Kidney epithelial cell (primary cell): ENCODE data around the gene STXBP1. TPM values are rescaled to one million over a fixed set of nuclear protein-coding genes. Genes with fewer than 3 reads are reported as not detected.
"Not testable (repeated sequence)": the region's sequence is repeated elsewhere in the genome, so short reads cannot be mapped to it uniquely, and the experiment has no call there.

Experiments used
- DNase-seq: peaks from one replicate; pipeline ENCODE4 v3.0.0-alpha.2; 2010; ENCODE audit warnings: low read depth
- H3K27me3 ChIP-seq: 2 replicates; pipeline ENCODE4 v1.6.0; 2011; ENCODE audit warnings: low read length; ENCODE audit not compliant: control insufficient read depth, insufficient read depth
- H3K36me3 ChIP-seq: 2 replicates; pipeline ENCODE4 v1.5.1; 2011; ENCODE audit warnings: low read length; ENCODE audit not compliant: control insufficient read depth, insufficient read depth
- H3K4me3 ChIP-seq: 2 replicates; pipeline ENCODE4 v1.5.1; 2011; ENCODE audit warnings: low read depth, mild to moderate bottlenecking, control low read depth, low read length
- total RNA-seq: library from RNA; depleted of rRNA; stranded (reverse); fragments of >200 nt; gene quantifications from 2 replicates; pipeline ENCODE4 v1.2.3, GENCODE V29; 2015
- TF ChIP-seq, protein P1 (sequence below): IDR thresholded peaks from 2 replicates; pipeline ENCODE4 v1.5.1; 2011; ENCODE audit warnings: mild to moderate bottlenecking, moderate library complexity, low read length, control low read depth, inconsistent platforms; ENCODE audit not compliant: insufficient read depth, poor library complexity, severe bottlenecking

STXBP1 gene
- total RNA-seq, 1 donor from 2014 or later, result 27.5 TPM

DNA sequence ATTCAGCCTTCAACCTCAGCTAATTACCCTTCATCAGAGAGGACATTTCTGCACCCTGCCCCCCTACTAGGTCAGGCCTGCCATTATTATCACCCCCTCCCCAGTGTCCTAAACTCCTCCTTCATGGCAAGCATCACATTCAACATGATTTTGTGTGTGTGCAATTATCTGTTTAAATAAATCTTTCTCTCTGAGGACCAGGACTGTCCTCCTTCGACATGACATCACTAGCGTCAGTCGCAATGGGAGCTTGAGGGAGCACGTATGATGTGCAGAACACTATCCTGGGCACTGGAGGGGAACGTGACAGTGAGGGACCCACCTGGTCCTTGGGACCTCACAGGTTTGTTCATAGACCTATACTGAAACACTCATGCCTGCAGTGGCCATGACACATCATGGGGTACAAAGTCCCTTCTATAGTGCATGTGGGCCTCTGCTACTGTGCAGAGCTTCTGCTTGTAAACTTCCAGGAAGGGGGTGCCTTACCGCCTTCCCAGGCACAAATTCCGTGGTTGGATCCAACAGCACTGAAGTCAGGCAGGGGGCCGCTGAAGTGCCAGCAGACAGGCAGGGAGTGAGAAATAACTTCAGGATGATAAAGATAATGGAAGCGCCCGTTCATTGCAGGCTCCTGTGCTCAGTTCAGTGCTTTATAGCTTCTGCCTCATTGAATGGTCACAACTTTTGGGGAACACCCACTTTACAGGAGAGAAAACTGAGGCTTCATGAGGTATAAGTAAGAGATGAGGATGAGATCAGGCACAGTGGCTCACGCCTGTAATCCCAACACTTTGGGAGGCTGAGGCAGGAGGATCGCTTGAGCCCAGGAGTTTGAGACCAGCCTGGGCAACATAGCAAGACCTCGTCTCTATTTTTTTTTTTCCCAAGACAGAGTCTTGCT, 36.0 kb upstream of the STXBP1 start:
- H3K27me3 ChIP-seq, result no peaks in the 10 kb centered on the region
- TF ChIP-seq, protein P1, sequence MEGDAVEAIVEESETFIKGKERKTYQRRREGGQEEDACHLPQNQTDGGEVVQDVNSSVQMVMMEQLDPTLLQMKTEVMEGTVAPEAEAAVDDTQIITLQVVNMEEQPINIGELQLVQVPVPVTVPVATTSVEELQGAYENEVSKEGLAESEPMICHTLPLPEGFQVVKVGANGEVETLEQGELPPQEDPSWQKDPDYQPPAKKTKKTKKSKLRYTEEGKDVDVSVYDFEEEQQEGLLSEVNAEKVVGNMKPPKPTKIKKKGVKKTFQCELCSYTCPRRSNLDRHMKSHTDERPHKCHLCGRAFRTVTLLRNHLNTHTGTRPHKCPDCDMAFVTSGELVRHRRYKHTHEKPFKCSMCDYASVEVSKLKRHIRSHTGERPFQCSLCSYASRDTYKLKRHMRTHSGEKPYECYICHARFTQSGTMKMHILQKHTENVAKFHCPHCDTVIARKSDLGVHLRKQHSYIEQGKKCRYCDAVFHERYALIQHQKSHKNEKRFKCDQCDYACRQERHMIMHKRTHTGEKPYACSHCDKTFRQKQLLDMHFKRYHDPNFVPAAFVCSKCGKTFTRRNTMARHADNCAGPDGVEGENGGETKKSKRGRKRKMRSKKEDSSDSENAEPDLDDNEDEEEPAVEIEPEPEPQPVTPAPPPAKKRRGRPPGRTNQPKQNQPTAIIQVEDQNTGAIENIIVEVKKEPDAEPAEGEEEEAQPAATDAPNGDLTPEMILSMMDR, result no peak
- H3K4me3 ChIP-seq, result no peak overlapping the region
- no peaks in the 10 kb centered on the region for H3K36me3 ChIP-seq
- DNase-seq, result no peak

DNA sequence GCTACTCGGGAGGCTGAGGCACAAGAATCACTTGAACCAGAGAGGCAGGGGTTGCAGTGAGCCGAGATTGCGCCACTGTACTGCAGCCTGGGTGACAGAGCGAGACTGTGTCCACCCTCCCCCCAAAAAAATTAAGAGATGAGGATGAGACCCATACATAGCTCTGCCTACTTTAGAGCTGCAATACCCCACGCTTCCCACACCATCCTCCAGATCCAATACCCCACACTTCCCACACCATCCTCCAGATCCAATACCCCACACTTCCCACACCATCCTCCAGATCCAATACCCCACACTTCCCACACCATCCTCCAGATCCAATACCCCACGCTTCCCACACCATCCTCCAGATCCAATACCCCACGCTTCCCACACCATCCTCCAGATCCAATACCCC, 34.9 kb upstream of the STXBP1 start:
- H3K36me3 ChIP-seq, DNase-seq, H3K27me3 ChIP-seq, H3K4me3 ChIP-seq: not testable (repeated sequence)

DNA sequence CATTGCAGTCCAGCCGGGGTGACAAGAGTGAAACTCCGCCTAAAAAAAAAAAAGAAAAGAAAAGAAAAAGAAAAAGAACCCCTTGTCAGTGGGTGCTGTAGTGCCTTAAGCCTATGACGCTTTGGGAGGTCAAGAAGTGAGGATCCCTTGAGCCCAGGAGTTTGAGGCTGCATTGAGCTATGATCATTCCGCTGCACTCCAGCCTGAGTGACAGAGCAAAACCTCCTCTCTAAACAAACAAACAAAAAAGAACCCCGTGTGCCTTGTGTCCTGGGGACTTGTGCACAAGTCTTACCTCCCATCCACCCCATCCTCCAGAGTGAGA, 33.5 kb upstream of the STXBP1 start:
- Histone ChIP-seq H3K4me3 (peak overlapping the region; percentile 20), H3K27me3 (no peaks in the 10 kb centered on the region), H3K36me3 (no peaks in the 10 kb centered on the region)
- no peak for DNase-seq
- TF ChIP-seq, protein P1, result no peak

DNA sequence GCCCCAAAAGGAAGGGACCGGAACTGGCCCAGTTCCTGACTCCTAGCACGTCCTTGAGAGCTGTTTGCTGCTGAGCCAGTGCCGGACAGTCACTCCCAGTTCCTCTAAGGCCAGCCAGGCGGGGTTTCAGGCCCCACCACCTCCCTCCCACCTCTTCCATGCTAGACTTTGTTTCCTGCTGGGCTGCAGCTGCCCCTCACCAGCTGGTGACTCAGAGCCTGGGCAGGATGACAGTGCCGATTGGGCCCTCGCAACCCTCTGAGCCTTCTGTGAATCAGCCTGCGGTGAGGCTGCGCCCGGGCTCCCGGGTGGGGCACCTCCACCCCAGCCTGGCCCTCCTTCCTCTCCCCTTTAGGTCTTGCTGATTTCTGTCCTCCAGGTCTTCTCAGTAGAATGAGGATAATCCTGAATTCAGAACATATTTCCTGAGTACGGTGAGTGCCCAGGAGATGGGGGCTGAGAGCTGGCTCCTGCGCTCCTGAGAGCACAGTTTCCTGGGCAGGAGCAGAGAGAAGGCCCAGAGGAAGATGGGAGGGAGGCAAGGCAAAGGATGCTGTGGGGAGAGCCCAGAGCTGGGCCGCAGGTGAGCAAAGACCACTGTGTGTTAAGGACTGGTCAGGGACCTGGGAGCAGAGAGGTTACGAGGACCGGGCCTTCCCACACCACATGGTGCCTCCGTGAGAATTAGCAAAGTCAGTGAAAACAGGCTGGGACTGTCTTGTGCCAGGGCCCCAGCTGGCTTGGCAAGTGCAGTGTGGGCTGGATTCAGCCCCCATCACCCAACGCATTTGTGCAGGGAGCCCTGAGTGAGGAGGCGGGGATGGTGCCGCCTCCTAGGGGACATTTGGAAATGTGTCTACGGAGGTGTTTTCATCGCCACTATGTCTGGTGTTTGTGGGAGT, 32.9 kb upstream of the STXBP1 start:
- DNase-seq, result peak; percentile 95
- H3K4me3 ChIP-seq, result peak overlapping the region; percentile 23
- TF ChIP-seq, protein P1, result peak; percentile 38
- H3K36me3 ChIP-seq, result no peaks in the 10 kb centered on the region
- H3K27me3 ChIP-seq, result no peaks in the 10 kb centered on the region

DNA sequence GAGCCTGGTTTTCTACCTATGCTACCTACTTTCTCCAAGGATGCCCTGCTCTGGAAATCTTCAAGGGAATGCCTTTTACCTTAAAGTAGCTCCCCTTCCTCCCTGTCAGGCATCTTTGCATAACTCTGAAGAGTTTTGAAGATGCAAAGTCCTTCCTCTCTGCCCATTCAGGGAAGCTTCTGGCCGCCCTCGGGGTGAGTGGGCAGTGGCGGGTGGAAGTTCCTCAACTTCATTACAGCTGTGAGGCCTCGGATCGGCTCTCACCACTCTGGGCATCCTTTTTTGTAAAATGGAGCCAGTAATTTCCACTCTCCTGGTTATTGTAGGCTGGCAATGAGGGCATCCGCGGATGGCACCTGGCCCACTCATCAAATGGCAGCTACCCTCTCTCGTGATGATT, 31.7 kb upstream of the STXBP1 start:
- H3K36me3 ChIP-seq, result no peaks in the 10 kb centered on the region
- no peak overlapping the region for H3K4me3 ChIP-seq
- DNase-seq, result no peak
- no peaks in the 10 kb centered on the region for H3K27me3 ChIP-seq
- TF ChIP-seq, protein P1, result no peak

DNA sequence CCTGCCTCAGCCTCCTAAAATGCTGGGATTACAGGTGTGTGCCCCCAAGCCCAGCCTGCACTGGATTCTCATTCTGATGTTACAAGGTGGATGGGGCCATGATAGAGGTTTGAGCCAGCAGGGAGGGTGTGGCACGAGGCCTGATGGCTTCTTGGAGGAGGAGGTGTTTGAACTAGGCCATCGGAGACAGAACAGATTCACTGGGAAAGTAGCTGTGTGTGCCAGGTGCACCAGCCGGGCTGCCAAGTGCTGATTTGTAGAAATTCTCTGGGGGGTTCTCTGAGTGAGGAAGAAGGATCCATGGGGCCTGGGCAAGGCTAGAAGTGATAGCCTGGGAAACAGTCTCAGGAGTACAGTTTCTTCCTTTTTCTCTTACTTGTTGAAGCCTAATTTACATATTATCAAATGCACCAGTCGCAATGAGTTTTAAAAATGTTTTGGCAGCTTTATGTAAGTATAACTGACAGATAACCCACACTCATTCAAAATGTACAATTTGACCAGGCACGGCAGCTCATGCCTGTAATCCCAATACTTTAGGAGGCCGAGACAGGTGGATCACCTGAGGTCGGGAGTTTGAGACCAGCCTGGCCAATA, 31.1 kb upstream of the STXBP1 start:
- no peak for DNase-seq
- no peaks in the 10 kb centered on the region for H3K36me3 ChIP-seq
- H3K27me3 ChIP-seq, result no peaks in the 10 kb centered on the region
- TF ChIP-seq, protein P1, result no peak
- H3K4me3 ChIP-seq, result no peak overlapping the region

DNA sequence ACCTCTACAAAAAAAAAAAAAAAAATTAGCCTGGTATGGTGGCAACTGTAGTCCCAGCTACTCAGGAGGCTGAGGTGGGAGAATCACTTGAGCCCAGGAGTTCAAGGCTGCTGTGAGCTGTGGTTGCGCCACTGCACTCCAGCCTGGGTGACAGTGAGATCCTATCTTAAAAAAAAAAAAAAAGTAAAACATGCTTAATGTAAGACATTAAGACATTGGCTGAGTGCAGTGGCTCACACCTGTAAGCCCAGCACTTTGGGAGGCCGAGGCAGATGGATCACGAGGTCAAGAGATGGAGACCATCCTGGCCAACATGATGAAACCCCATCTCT, 27.6 kb upstream of the STXBP1 start:
- not testable (repeated sequence) for H3K4me3 ChIP-seq, H3K27me3 ChIP-seq, DNase-seq, H3K36me3 ChIP-seq
